H54 (cell line): ENCODE data around the gene OR2T3.
"Not testable (repeated sequence)": the region's sequence is repeated elsewhere in the genome, so short reads cannot be mapped to it uniquely, and the experiment has no call there.

ENCODE experiments used
- DNase-seq: peaks from one replicate; pipeline ENCODE4 v3.0.0; 2011; ENCODE audit warnings: low spot score, mixed read lengths; ENCODE audit not compliant: insufficient read length
- FAIRE-seq: peaks from 3 replicates; lab custom pipeline; 2011; peaks lifted over from hg19 to GRCh38; lab: Jason Lieb, UNC
- POLR2A ChIP-seq: IDR thresholded peaks from 2 replicates; pipeline ENCODE4 v1.6.1; 2011; ENCODE audit warnings: low read depth, mild to moderate bottlenecking, low read length

Gene OR2T3

GRCh38 chr1:248459117-248459516 lies 14.0 kb upstream of the OR2T3 start:
- DNase-seq, FAIRE-seq: not testable (repeated sequence)

GRCh38 chr1:248471154-248471553 lies 2.0 kb upstream of the OR2T3 start:
- FAIRE-seq (no peak), DNase-seq (no peak)
- no peak for TF ChIP-seq POLR2A

GRCh38 chr1:248472111-248472510 lies 1.0 kb upstream of the OR2T3 start:
- not testable (repeated sequence) for FAIRE-seq, DNase-seq

- not testable (repeated sequence) for FAIRE-seq
These were observed 2.5 kb downstream of the OR2T3 start for GRCh38 chr1:248475660-248476059.

GRCh38 chr1:248481686-248482579 lies 8.8 kb downstream of the OR2T3 start:
- DNase-seq, FAIRE-seq: not testable (repeated sequence)

More at GRCh38 chr1:248475660-248476059, 2.5 kb downstream of the OR2T3 start:
- not testable (repeated sequence) for DNase-seq

GRCh38 chr1:248488289-248488688 lies 15.1 kb downstream of the OR2T3 start, which contains the start of gene OR2T5:
Gene OR2T5 (plus strand): TSS chr1:248488589. CDS start chr1:248488589, 0 bp downstream.
- DNase-seq, FAIRE-seq: not testable (repeated sequence)

GRCh38 chr1:248496661-248497060 lies 23.5 kb downstream of the OR2T3 start:
- not testable (repeated sequence) for FAIRE-seq, DNase-seq

- DNase-seq, FAIRE-seq: not testable (repeated sequence)
These were observed 27.3 kb downstream of the OR2T3 start for GRCh38 chr1:248500305-248501035.

GRCh38 chr1:248507773-248508172 lies 34.6 kb downstream of the OR2T3 start, which contains the start of gene OR2G6:
Gene OR2G6 (plus strand): TSS chr1:248508073. CDS start chr1:248521647, 13,574 bp downstream.
- not testable (repeated sequence) for DNase-seq, FAIRE-seq

- FAIRE-seq, DNase-seq: not testable (repeated sequence)
These were observed 37.1 kb downstream of the OR2T3 start for GRCh38 chr1:248510217-248510616.

GRCh38 chr1:248521856-248522255 lies 48.7 kb downstream of the OR2T3 start:
- no peak for FAIRE-seq

More at GRCh38 chr1:248521856-248522255, 48.7 kb downstream of the OR2T3 start:
- TF ChIP-seq POLR2A: no peak
- no peak for DNase-seq
